ENCODE results near the gene PKHD1. TPM values are rescaled to one million over a fixed set of nuclear protein-coding genes. Genes with fewer than 3 reads are reported as not detected.
"Not testable (repeated sequence)": the region's sequence is repeated elsewhere in the genome, so short reads cannot be mapped to it uniquely, and the experiment has no call there.

PKHD1 gene
- total RNA-seq, 1 experiment from 2014 or later: not detected

GRCh38 chr6:51929934-51930574 is 157.4 kb downstream of the PKHD1 start:
- no peak overlapping the region for H3K27ac Mint-ChIP-seq (ENCODE audit: low read depth, unreplicated experiment)
- ChIA-PET CTCF (interaction anchor here (0.6 to 0.7 kb wide), 2 partner anchors 74 to 466 kb away, joined by 3 read pairs; no protein-coding TSS in a partner anchor), POLR2A (interaction anchor here (0.6 kb wide), 1 partner anchor 251 kb away, joined by 5 read pairs; no protein-coding TSS in a partner anchor)
- no TSS peak for BruUV-seq (replicated peaks)
- DNase-seq (ENCODE audit: unreplicated experiment): no peak
- H3K4me3 Mint-ChIP-seq (ENCODE audit: unreplicated experiment): no peak overlapping the region
- TF ChIP-seq CTCF (IDR thresholded peaks at IDR 0.05; ENCODE audit: unreplicated experiment): no peak
- intact Hi-C loops (cut with micrococcal nuclease): no loop called here
- H3K9me3 Mint-ChIP-seq (ENCODE audit: unreplicated experiment): peaks cover 7% of the 10 kb centered on the region
- H3K27me3 Mint-ChIP-seq (ENCODE audit: insufficient read depth, unreplicated experiment): peaks cover 23% of the 10 kb centered on the region
- H3K4me1 Mint-ChIP-seq (ENCODE audit: insufficient read depth, unreplicated experiment): no peaks in the 10 kb centered on the region
- H3K36me3 Mint-ChIP-seq (ENCODE audit: insufficient read depth, unreplicated experiment): no peaks in the 10 kb centered on the region

DNA sequence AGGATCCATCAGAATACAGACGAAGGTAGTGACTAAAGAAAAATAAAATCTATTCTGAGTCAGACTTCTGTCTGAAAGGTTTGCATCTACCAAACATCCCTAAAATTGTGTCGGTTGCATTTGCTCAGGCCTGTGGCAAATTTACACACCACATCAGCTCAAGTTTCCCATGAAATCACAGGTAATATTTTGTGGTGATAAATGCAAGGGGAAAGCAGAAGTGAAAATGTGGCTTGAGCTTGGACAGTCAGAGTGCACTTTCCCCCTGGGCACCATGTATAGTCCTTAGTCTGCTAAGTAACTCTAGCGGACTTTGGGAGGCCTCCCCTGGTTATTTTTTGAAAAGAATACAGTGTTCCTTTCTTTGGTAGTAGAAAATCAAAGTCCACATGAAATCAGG is 159.1 kb downstream of the PKHD1 start:
- ChIA-PET POLR2A (interaction anchor here (0.7 kb wide), 1 partner anchor 1981 kb away, joined by 3 read pairs; no protein-coding TSS in a partner anchor), CTCF (interaction anchor here (0.6 to 1.4 kb wide), 5 partner anchors 22 to 690 kb away, joined by 3 to 5 read pairs (median 3); no protein-coding TSS in a partner anchor)
- Mint-ChIP-seq H3K9me3 (ENCODE audit: unreplicated experiment) (peaks cover 7% of the 10 kb centered on the region), H3K36me3 (ENCODE audit: insufficient read depth, unreplicated experiment) (no peaks in the 10 kb centered on the region), H3K4me3 (ENCODE audit: unreplicated experiment) (no peak overlapping the region), H3K4me1 (ENCODE audit: insufficient read depth, unreplicated experiment) (no peaks in the 10 kb centered on the region), H3K27ac (ENCODE audit: low read depth, unreplicated experiment) (no peak overlapping the region), H3K27me3 (ENCODE audit: insufficient read depth, unreplicated experiment) (peaks cover 23% of the 10 kb centered on the region)
- DNase-seq (ENCODE audit: unreplicated experiment): no peak
- no TSS peak for BruUV-seq (replicated peaks)
- intact Hi-C loops (cut with micrococcal nuclease): no loop called here
- TF ChIP-seq CTCF (IDR thresholded peaks at IDR 0.05; ENCODE audit: unreplicated experiment): no peak

DNA sequence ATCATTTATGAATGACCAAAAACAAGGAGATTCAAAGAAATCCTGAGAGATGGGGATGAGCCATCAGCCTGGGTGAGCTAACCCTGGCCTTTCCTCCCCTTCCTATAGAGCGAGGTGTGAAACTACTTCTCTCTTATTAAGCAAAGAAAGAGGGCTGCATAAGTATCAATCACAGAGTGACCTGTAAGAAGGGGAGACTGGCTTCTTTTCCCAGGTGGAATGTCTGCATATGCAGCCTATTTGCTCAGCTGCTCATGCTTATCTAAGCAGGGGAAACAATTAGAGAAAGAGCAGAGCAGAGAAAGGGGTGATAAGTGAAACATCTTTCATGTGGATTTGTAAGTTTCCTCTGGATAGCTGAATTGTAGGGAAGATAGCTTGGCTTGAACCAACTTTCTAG is 160.0 kb downstream of the PKHD1 start:
- intact Hi-C loops (cut with micrococcal nuclease): no loop called here

DNA sequence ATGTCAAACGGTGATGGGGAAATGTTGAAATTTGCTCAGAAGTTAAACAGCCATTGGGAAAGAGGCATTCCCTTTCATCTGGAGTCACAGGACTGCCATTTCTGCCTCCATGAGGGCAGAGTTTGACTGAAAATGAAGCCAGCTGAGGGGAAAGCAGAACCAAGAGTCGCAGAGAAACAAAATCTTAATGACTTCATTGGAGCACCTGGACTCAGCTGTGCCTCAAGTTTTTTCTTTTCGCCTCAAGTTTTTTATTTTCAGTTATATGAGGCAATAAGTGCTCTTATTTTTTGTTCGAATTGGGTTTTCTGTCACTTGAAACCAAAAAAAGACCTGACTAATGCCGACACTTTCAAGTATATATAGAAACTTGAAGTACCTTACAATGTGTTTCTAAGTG is 161.3 kb downstream of the PKHD1 start:
- Mint-ChIP-seq H3K36me3 (ENCODE audit: insufficient read depth, unreplicated experiment) (no peaks in the 10 kb centered on the region), H3K4me1 (ENCODE audit: insufficient read depth, unreplicated experiment) (no peaks in the 10 kb centered on the region), H3K27ac (ENCODE audit: low read depth, unreplicated experiment) (no peak overlapping the region), H3K27me3 (ENCODE audit: insufficient read depth, unreplicated experiment) (peaks cover 21% of the 10 kb centered on the region), H3K9me3 (ENCODE audit: unreplicated experiment) (peaks cover 14% of the 10 kb centered on the region), H3K4me3 (ENCODE audit: unreplicated experiment) (no peak overlapping the region)
- ChIA-PET CTCF (interaction anchor here (0.7 kb wide), 1 partner anchor 708 kb away, joined by 3 read pairs; no protein-coding TSS in a partner anchor), POLR2A (no interaction called here)
- DNase-seq (ENCODE audit: unreplicated experiment): no peak
- no TSS peak for BruUV-seq (replicated peaks)
- no peak for TF ChIP-seq CTCF (IDR thresholded peaks at IDR 0.05; ENCODE audit: unreplicated experiment)
- intact Hi-C loops (cut with micrococcal nuclease): no loop called here

More for the DNA sequence above, 160.0 kb downstream of the PKHD1 start:
- Mint-ChIP-seq H3K36me3 (ENCODE audit: insufficient read depth, unreplicated experiment) (no peaks in the 10 kb centered on the region), H3K9me3 (ENCODE audit: unreplicated experiment) (peaks cover 7% of the 10 kb centered on the region), H3K27ac (ENCODE audit: low read depth, unreplicated experiment) (no peak overlapping the region), H3K4me3 (ENCODE audit: unreplicated experiment) (no peak overlapping the region), H3K27me3 (ENCODE audit: insufficient read depth, unreplicated experiment) (peaks cover 23% of the 10 kb centered on the region), H3K4me1 (ENCODE audit: insufficient read depth, unreplicated experiment) (no peaks in the 10 kb centered on the region)
- no peak for DNase-seq (ENCODE audit: unreplicated experiment)
- TF ChIP-seq CTCF (IDR thresholded peaks at IDR 0.05; ENCODE audit: unreplicated experiment): no peak
- BruUV-seq (replicated peaks): no TSS peak
- CTCF ChIA-PET: interaction anchor here (1.2 to 1.3 kb wide), 2 partner anchors 32 to 368 kb away, joined by 3 to 5 read pairs; no protein-coding TSS in a partner anchor
- POLR2A ChIA-PET: no interaction called here

GRCh38 chr6:51922479-51922878 is 164.9 kb downstream of the PKHD1 start:
- DNase-seq (ENCODE audit: unreplicated experiment); H3K27me3 Mint-ChIP-seq (ENCODE audit: insufficient read depth, unreplicated experiment); BruUV-seq (replicated peaks); H3K36me3 Mint-ChIP-seq (ENCODE audit: insufficient read depth, unreplicated experiment); H3K4me3 Mint-ChIP-seq (ENCODE audit: unreplicated experiment); H3K4me1 Mint-ChIP-seq (ENCODE audit: insufficient read depth, unreplicated experiment); H3K27ac Mint-ChIP-seq (ENCODE audit: low read depth, unreplicated experiment); intact Hi-C loops (cut with micrococcal nuclease); POLR2A ChIA-PET: not testable (repeated sequence)
- CTCF ChIA-PET: interaction anchor here (1.2 kb wide), 1 partner anchor 38 kb away, joined by 3 read pairs; no protein-coding TSS in a partner anchor
- H3K9me3 Mint-ChIP-seq (ENCODE audit: unreplicated experiment): peaks cover 14% of the 10 kb centered on the region

DNA sequence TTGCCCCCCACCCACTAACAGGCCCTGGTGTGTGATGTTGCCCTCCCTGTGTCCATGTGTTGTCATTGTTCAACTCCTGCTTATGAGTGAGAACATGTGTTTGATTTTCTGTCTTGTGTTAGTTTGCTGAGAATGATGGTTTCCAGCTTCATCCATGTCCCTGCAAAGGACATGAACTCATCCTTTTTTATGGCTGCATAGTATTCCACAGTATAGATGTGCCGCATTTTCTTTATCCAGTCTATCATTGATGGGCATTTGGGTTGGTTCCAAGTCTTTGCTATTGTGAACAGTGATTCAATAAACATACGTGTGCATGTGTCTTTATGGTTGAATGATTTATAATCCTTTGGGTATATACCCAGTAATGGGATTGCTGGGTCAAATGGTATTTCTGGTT is 169.1 kb downstream of the PKHD1 start:
- CTCF ChIA-PET; H3K9me3 Mint-ChIP-seq (ENCODE audit: unreplicated experiment); H3K27ac Mint-ChIP-seq (ENCODE audit: low read depth, unreplicated experiment); DNase-seq (ENCODE audit: unreplicated experiment); H3K4me3 Mint-ChIP-seq (ENCODE audit: unreplicated experiment); intact Hi-C loops (cut with micrococcal nuclease); H3K4me1 Mint-ChIP-seq (ENCODE audit: insufficient read depth, unreplicated experiment); POLR2A ChIA-PET; BruUV-seq (replicated peaks); H3K36me3 Mint-ChIP-seq (ENCODE audit: insufficient read depth, unreplicated experiment): not testable (repeated sequence)
- peaks cover 18% of the 10 kb centered on the region for H3K27me3 Mint-ChIP-seq (ENCODE audit: insufficient read depth, unreplicated experiment)

Measured in MCF 10A (cell line).